Spleen (tissue), 11 donors: ENCODE results near the gene FGGY. TPM values are rescaled to one million over a fixed set of nuclear protein-coding genes. Genes with fewer than 3 reads are reported as not detected.
A peak's percentile ranks its signal among the peaks of the same experiment; 100 is the strongest.
"Not testable (repeated sequence)": the region's sequence is repeated elsewhere in the genome, so short reads cannot be mapped to it uniquely, and the experiment has no call there.

Experiments
- DNase-seq: peaks from one replicate; pipeline ENCODE4 v3.0.0-alpha.2; 2020
- H3K27ac ChIP-seq, 8 donors: fragments of 200-600 bp; sonication (generic) in 7 of 8; 1 replicate in 4 of 8; 2 replicates in 4 of 8; pipeline versions ENCODE4 v1.5.0 to v1.8.0; 2016 to 2021; ENCODE audit warnings: inconsistent platforms in 4 of 8, mild to moderate bottlenecking in 4 of 8, moderate library complexity in 1 of 8
- H3K27me3 ChIP-seq, 7 donors: fragments of 200-600 bp; sonication (generic) in 6 of 7; replicated peaks in 1 of 7; 1 replicate in 4 of 7; 2 replicates in 3 of 7; pipeline versions ENCODE4 v1.5.0 to v1.8.0; 2016 to 2021; ENCODE audit warnings: inconsistent platforms in 3 of 7, mild to moderate bottlenecking in 1 of 7
- H3K36me3 ChIP-seq, 6 donors: fragments of 200-600 bp; sonication (generic) in 5 of 6; 1 replicate in 4 of 6; 2 replicates in 2 of 6; pipeline versions ENCODE4 v1.5.0 to v1.8.0; 2016 to 2021; ENCODE audit warnings: inconsistent platforms in 2 of 6
- H3K4me1 ChIP-seq, 6 donors: fragments of 200-600 bp; sonication (generic) in 5 of 6; 1 replicate in 3 of 6; 2 replicates in 3 of 6; pipeline versions ENCODE4 v1.5.0 to v1.8.0; 2016 to 2021; ENCODE audit warnings: inconsistent platforms in 3 of 6
- H3K4me3 ChIP-seq, 8 donors: fragments of 200-600 bp; sonication (generic) in 7 of 8; 1 replicate in 4 of 8; 2 replicates in 4 of 8; pipeline versions ENCODE4 v1.5.0 to v1.8.0; 2016 to 2021; ENCODE audit warnings: inconsistent platforms in 4 of 8, mild to moderate bottlenecking in 4 of 8, moderate library complexity in 2 of 8
- H3K9me3 ChIP-seq, 8 donors: fragments of 200-600 bp; sonication (generic) in 7 of 8; 1 replicate in 4 of 8; 2 replicates in 4 of 8; pipeline versions ENCODE4 v1.5.0 to v1.8.0; 2016 to 2021; ENCODE audit warnings: inconsistent platforms in 4 of 8
- POLR2A ChIP-seq, 3 donors: fragments of 450-650 bp; IDR thresholded peaks; one replicate each; pipeline ENCODE4 v1.5.1; 2017; ENCODE audit warnings: antibody characterized with exemption in 3 of 3, mild to moderate bottlenecking in 1 of 3
- POLR2AphosphoS5 ChIP-seq, 3 donors: sonication (generic); formaldehyde crosslinking; IDR thresholded peaks; one replicate each; pipeline ENCODE4 v1.5.1; 2017; ENCODE audit warnings: antibody characterized with exemption in 3 of 3
- WGBS, 5 donors: extraction: QIAGEN DNeasy Blood & Tissue Kit in 3 of 5; methylation state at CpG; one replicate each; pipeline versions ENCODE4 v1.1.5 to v1.1.7; 2013 to 2018; 5-methylcytosine and 5-hydroxymethylcytosine counted together
- intact Hi-C: fragments of 100-400 bp; cut with DNase I; formaldehyde crosslinking; loops from one replicate; pipeline ENCODE4 v1.15.0; 2023; ENCODE audit warnings: low total_unique reads
- polyA plus RNA-seq, 3 donors: library from polyadenylated mRNA; stranded (reverse); fragments of 200-250 nt; gene quantifications; one replicate each; pipeline ENCODE4 v1.2.1, GENCODE V29; 2013
- total RNA-seq, 7 donors: library from RNA; depleted of rRNA in 3 of 7; stranded (reverse); fragments of >200 nt in 3 of 7; fragmentation: NEBNext Ultra II Directional in 4 of 7; extraction: Animal tissue kit (Norgen Biotek cat#: 25700) in 4 of 7; gene quantifications; one replicate each; pipeline versions ENCODE4 v1.1.0 to v1.2.1, GENCODE V29; 2016 to 2021
- TF ChIP-seq, protein P1 (sequence below), 11 experiments: fragments of 200-600 bp in 7 of 11; fragments of 450-650 bp in 4 of 11; sonication (generic) in 4 of 11; IDR thresholded peaks in 8 of 11; conservative IDR thresholded peaks in 3 of 11; 1 replicate in 7 of 11; 2 replicates in 4 of 11; pipeline versions ENCODE4 v1.4.0 to v1.8.0; 2016 to 2021; ENCODE audit warnings: antibody characterized with exemption in 11 of 11, inconsistent platforms in 4 of 11, mild to moderate bottlenecking in 1 of 11
- donor health status: healthy with polysubstance abuse.
- donor health status: DM: no; HTN: no; CAD: no; lungs with moderate emphysema.
- donor health status: DM: no; HTN: no; CAD: no.
- donor health status: Bipolar disorder and iron deficiency.
- donor health status: healthy.
- donor health status: DM: no; HTN: no; CAD: no.
- donor health status: DM: yes; HTN: yes; CAD: no.

Gene FGGY
- total and polyA plus RNA-seq, 10 donors, result 1.7 to 27.8 (median 13.2) TPM

DNA sequence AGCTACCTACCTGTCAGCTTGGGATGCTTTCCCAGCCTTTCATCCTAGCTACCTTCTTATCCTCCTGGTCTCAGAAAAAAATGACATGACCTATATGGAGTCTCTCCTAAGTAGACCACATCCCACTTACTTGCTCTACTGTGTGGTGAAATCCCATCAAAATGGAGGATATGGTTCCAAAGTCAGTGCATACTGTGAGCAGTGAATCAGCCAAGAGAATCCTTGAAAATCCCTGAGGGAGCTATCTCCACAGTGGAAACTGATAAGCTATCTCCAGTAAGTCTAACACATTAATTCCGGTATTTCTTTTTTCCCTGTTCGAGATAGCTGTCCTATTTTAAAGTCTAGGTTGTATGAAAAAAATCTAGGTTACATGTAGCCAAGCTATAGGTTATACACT is 189.7 kb downstream of the FGGY start:
- H3K27ac ChIP-seq, result no peak overlapping the region
- 68 to 82% (median 75%) methylated on average over 2 of the region's 2 CpGs for WGBS, 5 donors
- intact Hi-C loops, result no loop called here
- H3K4me1 ChIP-seq, result peaks cover 0 to 14% (median 9%) of the 10 kb centered on the region in 6 donors
- H3K36me3 ChIP-seq, result no peaks in the 10 kb centered on the region
- no peaks in the 10 kb centered on the region for H3K9me3 ChIP-seq
- no peak for DNase-seq
- TF ChIP-seq, protein P1, sequence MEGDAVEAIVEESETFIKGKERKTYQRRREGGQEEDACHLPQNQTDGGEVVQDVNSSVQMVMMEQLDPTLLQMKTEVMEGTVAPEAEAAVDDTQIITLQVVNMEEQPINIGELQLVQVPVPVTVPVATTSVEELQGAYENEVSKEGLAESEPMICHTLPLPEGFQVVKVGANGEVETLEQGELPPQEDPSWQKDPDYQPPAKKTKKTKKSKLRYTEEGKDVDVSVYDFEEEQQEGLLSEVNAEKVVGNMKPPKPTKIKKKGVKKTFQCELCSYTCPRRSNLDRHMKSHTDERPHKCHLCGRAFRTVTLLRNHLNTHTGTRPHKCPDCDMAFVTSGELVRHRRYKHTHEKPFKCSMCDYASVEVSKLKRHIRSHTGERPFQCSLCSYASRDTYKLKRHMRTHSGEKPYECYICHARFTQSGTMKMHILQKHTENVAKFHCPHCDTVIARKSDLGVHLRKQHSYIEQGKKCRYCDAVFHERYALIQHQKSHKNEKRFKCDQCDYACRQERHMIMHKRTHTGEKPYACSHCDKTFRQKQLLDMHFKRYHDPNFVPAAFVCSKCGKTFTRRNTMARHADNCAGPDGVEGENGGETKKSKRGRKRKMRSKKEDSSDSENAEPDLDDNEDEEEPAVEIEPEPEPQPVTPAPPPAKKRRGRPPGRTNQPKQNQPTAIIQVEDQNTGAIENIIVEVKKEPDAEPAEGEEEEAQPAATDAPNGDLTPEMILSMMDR (IDR thresholded peaks at IDR 0.05 in 8 of 11, conservative IDR thresholded peaks at IDR 0.05 in 3 of 11), result no peak
- TF ChIP-seq POLR2A (IDR thresholded peaks at IDR 0.05) (no peak), POLR2AphosphoS5 (IDR thresholded peaks at IDR 0.05) (no peak)
- no peaks in the 10 kb centered on the region for H3K27me3 ChIP-seq
- H3K4me3 ChIP-seq, result no peak overlapping the region

- Histone ChIP-seq H3K36me3 (no peaks in the 10 kb centered on the region), H3K9me3 (no peaks in the 10 kb centered on the region), H3K4me1 (peaks cover 0 to 14% (median 9%) of the 10 kb centered on the region in 6 donors), H3K27me3 (no peaks in the 10 kb centered on the region), H3K4me3 (no peak overlapping the region), H3K27ac (no peak overlapping the region)
- TF ChIP-seq, protein P1 (IDR thresholded peaks at IDR 0.05 in 8 of 11, conservative IDR thresholded peaks at IDR 0.05 in 3 of 11), result no peak
- intact Hi-C loops, result no loop called here
- 64 to 79% (median 76%) methylated on average over 2 of the region's 2 CpGs for WGBS, 5 donors
- no peak for DNase-seq
Observed at GRCh38 chr1:59487335-59488031, 190.6 kb downstream of the FGGY start.

DNA sequence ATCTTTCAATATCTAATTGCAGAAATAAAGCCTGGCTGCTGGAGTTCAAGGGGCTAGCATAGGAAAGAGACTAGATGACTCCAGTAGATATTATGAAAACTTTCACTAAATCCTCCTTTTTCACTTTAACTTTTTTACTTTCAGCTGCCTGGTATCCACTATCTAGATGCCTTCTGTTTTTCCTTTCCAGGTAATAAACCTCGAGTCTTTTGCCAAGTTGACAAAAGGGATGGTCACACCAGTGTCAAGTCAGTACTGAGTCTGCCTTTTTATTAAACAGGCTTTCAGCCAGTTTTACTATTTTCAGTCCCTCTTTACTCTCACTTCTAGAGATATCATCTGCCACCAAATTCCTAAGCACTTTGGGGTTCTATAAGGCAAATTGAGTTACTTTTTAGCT is 195.6 kb downstream of the FGGY start:
- no peak overlapping the region for H3K4me3 ChIP-seq
- no peaks in the 10 kb centered on the region for H3K27me3 ChIP-seq
- no peak for DNase-seq
- peaks cover 0 to 3% (median 0%) of the 10 kb centered on the region in 6 donors for H3K4me1 ChIP-seq
- 81 to 90% (median 87%) methylated on average over 1 of the region's 1 CpG for WGBS, 5 donors
- intact Hi-C loops, result no loop called here
- no peak for TF ChIP-seq POLR2A (IDR thresholded peaks at IDR 0.05)
- TF ChIP-seq, protein P1 (IDR thresholded peaks at IDR 0.05 in 8 of 11, conservative IDR thresholded peaks at IDR 0.05 in 3 of 11), result no peak
- no peak overlapping the region for H3K27ac ChIP-seq
- H3K36me3 ChIP-seq, result peaks cover 0 to 5% (median 0%) of the 10 kb centered on the region in 6 donors
- peaks cover 0 to 9% (median 0%) of the 10 kb centered on the region in 8 donors for H3K9me3 ChIP-seq

- Histone ChIP-seq H3K4me3 (no peak overlapping the region), H3K36me3 (peaks cover 0 to 5% (median 0%) of the 10 kb centered on the region in 6 donors), H3K9me3 (peaks cover 0 to 9% (median 0%) of the 10 kb centered on the region in 8 donors), H3K4me1 (peaks cover 0 to 14% (median 4%) of the 10 kb centered on the region in 6 donors), H3K27me3 (no peaks in the 10 kb centered on the region), H3K27ac (peak overlapping the region in 2 of 8 donors; percentile 40 to 56)
- intact Hi-C loops, result no loop called here
- no peak for DNase-seq
- no peak for TF ChIP-seq POLR2AphosphoS5 (IDR thresholded peaks at IDR 0.05)
- TF ChIP-seq, protein P1 (IDR thresholded peaks at IDR 0.05 in 8 of 11, conservative IDR thresholded peaks at IDR 0.05 in 3 of 11), result no peak
- TF ChIP-seq POLR2A (IDR thresholded peaks at IDR 0.05), result no peak
Observed at GRCh38 chr1:59494145-59494833, 197.4 kb downstream of the FGGY start.

- H3K36me3 ChIP-seq, intact Hi-C loops, H3K27me3 ChIP-seq, H3K9me3 ChIP-seq, H3K4me3 ChIP-seq, DNase-seq, H3K27ac ChIP-seq: not testable (repeated sequence)
- WGBS, 5 donors, result 92 to 98% (median 96%) methylated on average over 2 of the region's 2 CpGs
- peaks cover 0 to 25% (median 6%) of the 10 kb centered on the region in 6 donors for H3K4me1 ChIP-seq
Observed at GRCh38 chr1:59496156-59496555, 199.3 kb downstream of the FGGY start.
